ENCODE measurements around the gene SDF4.

Gene SDF4

GRCh38 chr1:1254667-1254998, 22.8 kb upstream of the SDF4 start:
- no peak overlapping the region for H2BK12ac ChIP-seq (ENCODE audit: low read length)
- no peak overlapping the region for H4K8ac ChIP-seq (ENCODE audit: low read depth, low read length)
- H3K4ac ChIP-seq (ENCODE audit: low read length) = no peak overlapping the region
- no peak overlapping the region for H3K4me3 ChIP-seq (ENCODE audit: low read length in 2 of 2)
- no peak for DNase-seq (ENCODE audit: low spot score)
- H3K27me3 ChIP-seq (ENCODE audit: control insufficient read depth in 3 of 3, insufficient read depth in 3 of 3, low read depth in 1 of 3, low read length in 3 of 3) = no peaks in the 10 kb centered on the region
- H3K27ac ChIP-seq (replicated peaks; ENCODE audit: low read length) = no peak overlapping the region
- no peak overlapping the region for H3K9ac ChIP-seq (ENCODE audit: low read depth, low read length, poor library complexity)
- no peak overlapping the region for H3K4me2 ChIP-seq (ENCODE audit: insufficient read depth, low read length, poor library complexity, severe bottlenecking)
- no peak overlapping the region for H4K91ac ChIP-seq (ENCODE audit: low read depth, low read length, poor library complexity)
- no peak overlapping the region for H2AFZ ChIP-seq (ENCODE audit: low read length)
- H3K79me1 ChIP-seq (ENCODE audit: low read depth, low read length) = peaks cover 15% of the 10 kb centered on the region
- H3K23ac ChIP-seq (ENCODE audit: low read depth, low read length, poor library complexity) = no peak overlapping the region
- no CpG with 5 or more reads among the region's 21 CpGs for WGBS, 2 donors (ENCODE audit: extremely low coverage in 2 of 2, insufficient read length in 2 of 2, insufficient replicate concordance in 1 of 2)
- peaks cover 2 to 3% of the 10 kb centered on the region in 2 donors for H3K4me1 ChIP-seq (ENCODE audit: control insufficient read depth in 2 of 2, insufficient read depth in 1 of 2, low read depth in 1 of 2, low read length in 2 of 2)
- H3K9me3 ChIP-seq (replicated peaks in 1 of 2; ENCODE audit: control insufficient read depth in 2 of 2, insufficient read depth in 1 of 2, low read depth in 1 of 2, low read length in 2 of 2) = peaks cover 0 to 3% of the 10 kb centered on the region in 2 donors
- no peak overlapping the region for H2BK5ac ChIP-seq (ENCODE audit: low read length)
- no peak overlapping the region for H2BK15ac ChIP-seq (ENCODE audit: low read length)
- no peak overlapping the region for H3K18ac ChIP-seq (ENCODE audit: low read length)
- peaks cover 24 to 63% of the 10 kb centered on the region in 2 donors for H3K36me3 ChIP-seq (replicated peaks in 1 of 2; ENCODE audit: control insufficient read depth in 2 of 2, insufficient read depth in 2 of 2, low read length in 2 of 2)
- H3K14ac ChIP-seq (ENCODE audit: low read length) = no peak overlapping the region
- no peak overlapping the region for H2BK120ac ChIP-seq (ENCODE audit: low read depth, low read length)
- no peak overlapping the region for H2AK5ac ChIP-seq (ENCODE audit: low read depth, low read length)

- Histone ChIP-seq H3K9me3 (replicated peaks in 1 of 2; ENCODE audit: control insufficient read depth in 2 of 2, insufficient read depth in 1 of 2, low read depth in 1 of 2, low read length in 2 of 2) (peaks cover 0 to 2% of the 10 kb centered on the region in 2 donors), H3K4me1 (ENCODE audit: control insufficient read depth in 2 of 2, insufficient read depth in 1 of 2, low read depth in 1 of 2, low read length in 2 of 2) (peaks cover 2 to 3% of the 10 kb centered on the region in 2 donors), H3K79me1 (ENCODE audit: low read depth, low read length) (peaks cover 13% of the 10 kb centered on the region), H2AK5ac (ENCODE audit: low read depth, low read length) (no peak overlapping the region), H3K4ac (ENCODE audit: low read length) (no peak overlapping the region), H3K27ac (replicated peaks; ENCODE audit: low read length) (no peak overlapping the region), H2AFZ (ENCODE audit: low read length) (no peak overlapping the region), H3K4me3 (ENCODE audit: low read length in 2 of 2) (no peak overlapping the region), H3K23ac (ENCODE audit: low read depth, low read length, poor library complexity) (no peak overlapping the region), H3K36me3 (replicated peaks in 1 of 2; ENCODE audit: control insufficient read depth in 2 of 2, insufficient read depth in 2 of 2, low read length in 2 of 2) (peaks cover 22 to 59% of the 10 kb centered on the region in 2 donors), H4K8ac (ENCODE audit: low read depth, low read length) (no peak overlapping the region), H4K91ac (ENCODE audit: low read depth, low read length, poor library complexity) (no peak overlapping the region), H2BK120ac (ENCODE audit: low read depth, low read length) (no peak overlapping the region), H3K9ac (ENCODE audit: low read depth, low read length, poor library complexity) (no peak overlapping the region), H2BK15ac (ENCODE audit: low read length) (no peak overlapping the region), H2BK12ac (ENCODE audit: low read length) (no peak overlapping the region), H3K4me2 (ENCODE audit: insufficient read depth, low read length, poor library complexity, severe bottlenecking) (no peak overlapping the region), H2BK5ac (ENCODE audit: low read length) (no peak overlapping the region), H3K27me3 (ENCODE audit: control insufficient read depth in 3 of 3, insufficient read depth in 3 of 3, low read depth in 1 of 3, low read length in 3 of 3) (no peaks in the 10 kb centered on the region), H3K14ac (ENCODE audit: low read length) (no peak overlapping the region), H3K18ac (ENCODE audit: low read length) (no peak overlapping the region)
- no peak for DNase-seq (ENCODE audit: low spot score)
- no CpG with 5 or more reads among the region's 50 CpGs for WGBS, 2 donors (ENCODE audit: extremely low coverage in 2 of 2, insufficient read length in 2 of 2, insufficient replicate concordance in 1 of 2)
These were observed 22.3 kb upstream of the SDF4 start for GRCh38 chr1:1253972-1254666.

DNA sequence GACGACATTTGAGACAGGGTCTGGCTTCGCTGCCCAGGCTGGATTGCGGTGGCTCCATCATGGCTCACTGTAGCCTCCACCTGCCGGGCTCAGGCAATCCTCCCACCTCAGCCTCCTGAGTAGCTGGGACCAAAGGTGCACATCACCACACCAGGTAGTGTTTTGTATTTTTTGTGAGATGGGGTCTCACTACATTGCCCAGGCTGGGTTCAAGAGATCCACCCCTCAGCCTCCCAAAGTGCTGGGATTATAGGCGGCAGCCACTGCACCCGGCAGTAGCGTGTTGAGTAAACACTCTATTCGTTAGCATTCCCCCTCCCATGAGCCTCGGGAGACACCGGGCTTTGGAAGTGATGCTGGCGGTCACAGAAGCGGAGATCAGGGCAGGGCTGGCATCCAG, 21.5 kb upstream of the SDF4 start:
- no peak overlapping the region for H3K9ac ChIP-seq (ENCODE audit: low read depth, low read length, poor library complexity)
- H3K4ac ChIP-seq (ENCODE audit: low read length) = no peak overlapping the region
- H4K8ac ChIP-seq (ENCODE audit: low read depth, low read length) = no peak overlapping the region
- H3K27ac ChIP-seq (replicated peaks; ENCODE audit: low read length) = no peak overlapping the region
- H2BK120ac ChIP-seq (ENCODE audit: low read depth, low read length) = no peak overlapping the region
- no peak overlapping the region for H2AFZ ChIP-seq (ENCODE audit: low read length)
- peaks cover 0 to 2% of the 10 kb centered on the region in 2 donors for H3K4me1 ChIP-seq (ENCODE audit: control insufficient read depth in 2 of 2, insufficient read depth in 1 of 2, low read depth in 1 of 2, low read length in 2 of 2)
- peaks cover 6% of the 10 kb centered on the region for H3K79me1 ChIP-seq (ENCODE audit: low read depth, low read length)
- H3K9me3 ChIP-seq (replicated peaks in 1 of 2; ENCODE audit: control insufficient read depth in 2 of 2, insufficient read depth in 1 of 2, low read depth in 1 of 2, low read length in 2 of 2) = no peaks in the 10 kb centered on the region
- H3K4me2 ChIP-seq (ENCODE audit: insufficient read depth, low read length, poor library complexity, severe bottlenecking) = no peak overlapping the region
- H3K18ac ChIP-seq (ENCODE audit: low read length) = no peak overlapping the region
- no peak overlapping the region for H4K91ac ChIP-seq (ENCODE audit: low read depth, low read length, poor library complexity)
- H3K36me3 ChIP-seq (replicated peaks in 1 of 2; ENCODE audit: control insufficient read depth in 2 of 2, insufficient read depth in 2 of 2, low read length in 2 of 2) = peaks cover 18 to 51% of the 10 kb centered on the region in 2 donors
- H2AK5ac ChIP-seq (ENCODE audit: low read depth, low read length) = no peak overlapping the region
- peak overlapping the region; percentile 39 for H2BK5ac ChIP-seq (ENCODE audit: low read length)
- WGBS, 2 donors (ENCODE audit: extremely low coverage in 2 of 2, insufficient read length in 2 of 2, insufficient replicate concordance in 1 of 2) = no CpG with 5 or more reads among the region's 12 CpGs
- no peak overlapping the region for H2BK15ac ChIP-seq (ENCODE audit: low read length)
- DNase-seq (ENCODE audit: low spot score) = no peak
- H3K14ac ChIP-seq (ENCODE audit: low read length) = no peak overlapping the region
- no peak overlapping the region for H3K4me3 ChIP-seq (ENCODE audit: low read length in 2 of 2)
- H3K27me3 ChIP-seq (ENCODE audit: control insufficient read depth in 3 of 3, insufficient read depth in 3 of 3, low read depth in 1 of 3, low read length in 3 of 3) = no peaks in the 10 kb centered on the region
- no peak overlapping the region for H2BK12ac ChIP-seq (ENCODE audit: low read length)
- H3K23ac ChIP-seq (ENCODE audit: low read depth, low read length, poor library complexity) = no peak overlapping the region

DNA sequence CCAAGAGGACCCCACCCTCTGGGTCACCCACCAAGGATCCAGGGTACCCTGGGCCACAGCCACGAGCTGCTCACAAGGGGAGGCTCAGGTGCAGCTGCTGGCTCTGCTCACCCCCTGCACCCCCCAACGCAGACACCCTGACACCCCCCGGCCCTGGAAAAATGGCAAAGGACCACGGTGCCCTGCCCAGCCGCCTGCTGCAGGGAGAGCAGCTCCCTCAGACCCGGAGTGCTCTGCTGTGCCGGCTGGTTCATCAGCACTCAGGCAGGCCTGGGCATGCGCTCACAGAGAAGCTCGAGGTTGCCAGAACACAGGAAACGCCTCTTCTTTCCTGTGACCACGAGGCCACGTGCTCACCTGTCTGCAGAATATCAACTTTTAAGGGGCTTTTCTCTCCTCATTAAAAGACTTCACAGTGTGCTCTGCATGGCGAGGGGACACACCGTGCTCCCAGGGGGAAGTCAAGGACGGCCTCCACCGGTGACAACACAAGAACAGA, 19.0 kb upstream of the SDF4 start:
- WGBS, 2 donors (ENCODE audit: extremely low coverage in 2 of 2, insufficient read length in 2 of 2, insufficient replicate concordance in 1 of 2) = no CpG with 5 or more reads among the region's 16 CpGs
- Histone ChIP-seq H3K36me3 (replicated peaks in 1 of 2; ENCODE audit: control insufficient read depth in 2 of 2, insufficient read depth in 2 of 2, low read length in 2 of 2) (peaks cover 15 to 34% of the 10 kb centered on the region in 2 donors), H4K91ac (ENCODE audit: low read depth, low read length, poor library complexity) (peak overlapping the region; percentile 2), H2BK5ac (ENCODE audit: low read length) (no peak overlapping the region), H3K18ac (ENCODE audit: low read length) (peak overlapping the region; percentile 35), H3K27ac (replicated peaks; ENCODE audit: low read length) (no peak overlapping the region), H2BK15ac (ENCODE audit: low read length) (no peak overlapping the region), H3K4me3 (ENCODE audit: low read length in 2 of 2) (no peak overlapping the region), H3K9ac (ENCODE audit: low read depth, low read length, poor library complexity) (no peak overlapping the region), H3K4me2 (ENCODE audit: insufficient read depth, low read length, poor library complexity, severe bottlenecking) (no peak overlapping the region), H3K79me1 (ENCODE audit: low read depth, low read length) (peaks cover 4% of the 10 kb centered on the region), H2AK5ac (ENCODE audit: low read depth, low read length) (peak overlapping the region; percentile 63), H3K14ac (ENCODE audit: low read length) (no peak overlapping the region), H2AFZ (ENCODE audit: low read length) (no peak overlapping the region), H3K27me3 (ENCODE audit: control insufficient read depth in 3 of 3, insufficient read depth in 3 of 3, low read depth in 1 of 3, low read length in 3 of 3) (peaks cover 0 to 19% (median 13%) of the 10 kb centered on the region in 3 experiments), H2BK120ac (ENCODE audit: low read depth, low read length) (peak overlapping the region; percentile 54), H3K9me3 (replicated peaks in 1 of 2; ENCODE audit: control insufficient read depth in 2 of 2, insufficient read depth in 1 of 2, low read depth in 1 of 2, low read length in 2 of 2) (no peaks in the 10 kb centered on the region), H3K23ac (ENCODE audit: low read depth, low read length, poor library complexity) (no peak overlapping the region), H4K8ac (ENCODE audit: low read depth, low read length) (no peak overlapping the region), H3K4ac (ENCODE audit: low read length) (no peak overlapping the region), H2BK12ac (ENCODE audit: low read length) (peak overlapping the region; percentile 30), H3K4me1 (ENCODE audit: control insufficient read depth in 2 of 2, insufficient read depth in 1 of 2, low read depth in 1 of 2, low read length in 2 of 2) (peaks cover 2% of the 10 kb centered on the region in 2 donors)
- DNase-seq (ENCODE audit: low spot score) = no peak

Data from neuronal stem cell (in vitro differentiated cells).